Measurements from ENCODE around the gene SNX27.
A peak's percentile ranks its signal among the peaks of the same experiment; 100 is the strongest.
"Not testable (repeated sequence)": the region's sequence is repeated elsewhere in the genome, so short reads cannot be mapped to it uniquely, and the experiment has no call there.

The SNX27 gene

DNA sequence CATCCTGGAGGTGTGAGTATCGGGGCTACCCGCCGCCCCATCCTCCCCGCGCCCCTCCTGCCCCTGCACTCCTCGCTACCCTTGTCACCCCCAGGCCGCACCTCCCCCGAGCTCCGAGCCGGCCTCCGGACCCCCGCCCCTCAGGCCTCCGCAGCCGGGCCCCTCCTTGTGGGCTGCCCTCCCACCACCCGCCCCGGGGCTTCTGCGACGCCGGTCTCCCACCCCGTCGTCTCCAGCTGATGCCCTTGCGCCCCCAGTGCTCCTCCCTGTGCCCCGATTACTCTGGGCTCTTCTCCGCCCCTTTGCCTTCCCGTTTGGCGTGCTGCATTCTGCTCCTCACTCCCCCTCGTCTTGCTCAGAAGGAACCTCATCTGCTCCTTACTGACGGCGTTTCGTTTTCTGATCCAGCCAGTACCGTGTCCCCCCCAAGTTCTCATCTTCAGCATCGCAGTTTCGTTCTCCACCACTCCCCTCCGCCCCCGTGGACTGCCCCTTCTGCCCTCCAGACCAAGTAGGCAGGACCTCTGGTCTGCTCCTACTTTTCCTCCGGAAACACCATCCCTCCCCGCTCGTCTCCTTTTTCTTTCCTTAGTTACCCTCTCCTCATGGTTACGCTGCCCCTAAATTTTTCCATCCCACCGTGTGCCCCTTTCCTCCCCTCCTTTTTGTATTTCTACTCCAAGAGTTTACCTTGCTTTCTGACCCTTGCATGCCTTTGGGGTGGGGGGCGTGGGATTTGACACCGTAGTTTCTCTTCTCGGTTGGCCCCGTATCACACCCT is 841 bp downstream of the SNX27 start:
- TF ChIP-seq, protein P1, sequence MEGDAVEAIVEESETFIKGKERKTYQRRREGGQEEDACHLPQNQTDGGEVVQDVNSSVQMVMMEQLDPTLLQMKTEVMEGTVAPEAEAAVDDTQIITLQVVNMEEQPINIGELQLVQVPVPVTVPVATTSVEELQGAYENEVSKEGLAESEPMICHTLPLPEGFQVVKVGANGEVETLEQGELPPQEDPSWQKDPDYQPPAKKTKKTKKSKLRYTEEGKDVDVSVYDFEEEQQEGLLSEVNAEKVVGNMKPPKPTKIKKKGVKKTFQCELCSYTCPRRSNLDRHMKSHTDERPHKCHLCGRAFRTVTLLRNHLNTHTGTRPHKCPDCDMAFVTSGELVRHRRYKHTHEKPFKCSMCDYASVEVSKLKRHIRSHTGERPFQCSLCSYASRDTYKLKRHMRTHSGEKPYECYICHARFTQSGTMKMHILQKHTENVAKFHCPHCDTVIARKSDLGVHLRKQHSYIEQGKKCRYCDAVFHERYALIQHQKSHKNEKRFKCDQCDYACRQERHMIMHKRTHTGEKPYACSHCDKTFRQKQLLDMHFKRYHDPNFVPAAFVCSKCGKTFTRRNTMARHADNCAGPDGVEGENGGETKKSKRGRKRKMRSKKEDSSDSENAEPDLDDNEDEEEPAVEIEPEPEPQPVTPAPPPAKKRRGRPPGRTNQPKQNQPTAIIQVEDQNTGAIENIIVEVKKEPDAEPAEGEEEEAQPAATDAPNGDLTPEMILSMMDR (IDR thresholded peaks at IDR 0.05; ENCODE audit: borderline replicate concordance, insufficient read depth, low read depth, low read length) = no peak
- peak overlapping the region; percentile 93 for H3K4me3 ChIP-seq (ENCODE audit: low read depth, low read length)

DNA sequence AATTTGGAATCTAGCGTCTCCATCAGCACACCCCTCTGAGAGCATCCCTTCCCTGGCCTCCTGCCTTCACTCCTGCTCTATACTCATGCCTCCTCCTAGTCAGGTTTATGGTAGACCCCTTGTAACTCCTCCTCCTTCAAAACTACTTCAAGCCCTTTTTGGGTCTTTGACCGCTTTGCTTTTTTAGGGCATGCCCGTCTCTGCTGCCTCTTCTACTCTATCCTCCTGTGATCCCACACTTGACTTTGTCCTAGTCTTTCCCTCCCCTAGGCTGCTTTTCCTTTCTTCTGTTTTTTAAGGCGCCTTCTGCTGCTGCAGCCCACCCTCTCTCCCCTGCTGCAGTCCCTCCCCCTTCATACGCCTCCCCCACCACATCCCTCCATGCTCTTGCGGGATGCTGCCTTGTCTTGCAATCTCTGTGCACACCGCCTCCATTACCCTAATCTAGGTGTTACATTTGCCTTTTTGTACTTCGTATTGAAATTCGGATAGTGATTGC is 1.5 kb downstream of the SNX27 start:
- TF ChIP-seq, protein P1 (IDR thresholded peaks at IDR 0.05; ENCODE audit: borderline replicate concordance, insufficient read depth, low read depth, low read length) = no peak
- H3K4me3 ChIP-seq (ENCODE audit: low read depth, low read length) = no peak overlapping the region

DNA sequence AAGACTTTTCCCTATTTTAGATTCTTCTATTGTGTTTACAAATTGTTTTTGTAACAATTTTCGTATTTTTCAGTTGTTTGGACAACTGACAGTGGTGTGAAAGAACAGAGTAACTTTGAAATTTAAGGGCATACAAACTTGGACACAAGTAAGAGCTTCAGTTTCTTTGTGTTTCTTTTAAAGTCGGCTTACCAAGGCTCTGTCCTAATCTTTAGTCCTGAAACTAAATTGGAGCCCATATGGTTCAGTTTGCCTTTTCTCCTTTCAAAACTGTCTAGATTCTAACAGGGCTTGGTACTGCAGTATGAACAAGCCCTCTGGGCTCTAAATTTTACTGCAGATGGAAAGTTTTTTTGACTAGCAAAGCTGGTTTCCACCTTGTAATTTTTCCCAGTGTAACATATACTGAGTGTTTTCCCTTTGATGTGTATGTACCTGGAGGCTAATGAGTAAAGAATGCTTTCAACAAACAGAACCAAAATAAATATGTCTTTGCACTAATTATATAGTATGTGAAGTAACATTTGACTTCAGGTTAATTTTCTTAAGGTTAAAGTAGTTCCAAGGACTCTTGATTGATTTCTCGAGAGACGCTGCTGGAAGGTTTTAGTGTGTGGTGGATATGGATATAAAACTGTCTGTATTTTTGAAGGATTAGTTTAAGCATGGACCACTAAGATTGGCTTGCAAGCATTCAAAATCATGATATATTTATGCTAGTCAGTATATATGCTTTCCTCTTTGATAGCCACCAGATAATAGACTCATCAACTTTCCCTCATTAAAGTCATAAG is 4.1 kb downstream of the SNX27 start:
- H3K4me3 ChIP-seq (ENCODE audit: low read depth, low read length) = no peak overlapping the region

DNA sequence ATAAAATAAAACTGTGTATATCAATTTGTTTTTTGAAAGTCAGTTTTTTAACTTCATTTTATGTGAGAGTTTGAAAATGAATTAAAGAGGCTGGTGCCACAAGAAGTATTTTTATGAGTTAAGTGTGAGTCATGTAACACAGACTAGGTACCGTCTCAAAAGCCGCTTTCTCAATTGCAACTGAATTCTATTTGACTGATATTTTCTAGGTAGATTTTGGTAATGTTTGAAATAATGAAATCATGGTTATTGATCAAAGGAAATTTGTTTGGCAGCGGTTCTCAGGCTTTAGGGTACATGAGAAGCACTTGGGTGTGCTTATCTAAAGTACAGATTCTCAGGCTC is 4.6 kb downstream of the SNX27 start:
- H3K4me3 ChIP-seq (ENCODE audit: low read depth, low read length) = no peak overlapping the region
- TF ChIP-seq, protein P1 (IDR thresholded peaks at IDR 0.05; ENCODE audit: borderline replicate concordance, insufficient read depth, low read depth, low read length) = no peak

More for the DNA sequence above, 4.1 kb downstream of the SNX27 start:
- TF ChIP-seq, protein P1 (IDR thresholded peaks at IDR 0.05; ENCODE audit: borderline replicate concordance, insufficient read depth, low read depth, low read length) = no peak

DNA sequence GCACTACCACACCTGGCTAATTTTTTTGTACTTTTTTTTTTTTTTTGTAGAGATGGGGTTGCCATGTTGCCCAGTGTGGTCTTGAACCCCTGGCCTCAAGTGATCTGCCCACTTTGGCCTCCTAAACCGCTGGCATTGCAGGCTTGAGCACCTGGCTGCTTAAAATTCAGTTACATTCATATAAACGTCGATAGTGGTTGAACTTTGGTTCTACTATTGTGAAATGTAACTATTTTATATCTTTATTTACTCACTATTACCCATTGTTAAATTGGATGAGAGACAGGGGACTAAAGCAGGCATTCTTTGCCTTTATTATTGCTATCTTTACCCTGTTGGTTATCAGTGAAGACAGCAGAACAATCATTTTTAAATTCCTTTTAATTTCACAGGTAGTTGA is 6.2 kb downstream of the SNX27 start:
- TF ChIP-seq, protein P1 (IDR thresholded peaks at IDR 0.05; ENCODE audit: borderline replicate concordance, insufficient read depth, low read depth, low read length) = no peak
- no peak overlapping the region for H3K4me3 ChIP-seq (ENCODE audit: low read depth, low read length)

DNA sequence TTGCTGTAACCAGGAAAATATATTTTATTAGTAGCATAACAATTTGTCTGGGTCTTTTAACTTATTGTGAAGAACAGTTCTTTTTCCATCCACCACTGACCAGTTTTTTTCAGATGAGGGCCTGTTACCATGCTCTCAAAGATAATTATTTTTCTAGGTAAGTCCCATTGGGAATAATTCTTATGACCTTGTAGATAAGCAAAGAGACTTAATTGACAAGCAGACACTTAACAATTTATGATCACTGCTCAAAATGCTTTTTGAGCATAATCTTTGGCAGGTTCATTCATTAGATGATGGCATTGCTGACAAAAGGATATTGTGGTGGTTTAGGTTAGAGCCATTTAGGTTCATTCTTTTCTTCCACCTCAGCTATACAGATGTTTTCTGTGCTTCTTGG is 6.6 kb downstream of the SNX27 start:
- TF ChIP-seq, protein P1 (IDR thresholded peaks at IDR 0.05; ENCODE audit: borderline replicate concordance, insufficient read depth, low read depth, low read length) = no peak
- H3K4me3 ChIP-seq (ENCODE audit: low read depth, low read length) = no peak overlapping the region

DNA sequence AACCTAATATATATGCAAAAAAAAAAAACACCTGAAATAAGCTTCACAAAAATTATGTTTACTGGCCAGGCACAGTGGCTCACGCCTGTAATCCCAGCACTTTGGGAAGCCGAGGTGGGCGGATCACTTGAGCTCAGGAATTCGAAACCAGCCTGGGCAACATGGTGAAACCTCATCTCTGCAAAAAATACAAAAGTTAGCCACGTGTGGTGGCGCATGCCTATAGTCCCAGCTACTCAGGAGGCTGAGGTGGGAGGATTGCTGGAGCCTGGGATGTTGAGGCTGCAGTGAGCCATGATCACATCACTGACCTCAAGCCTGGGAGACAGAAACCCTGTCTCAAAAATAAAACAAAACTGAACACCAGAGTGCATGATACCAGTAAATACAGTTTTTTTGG is 7.1 kb downstream of the SNX27 start:
- not testable (repeated sequence) for H3K4me3 ChIP-seq (ENCODE audit: low read depth, low read length)

Data from GM12875 (cell line).